Right renal cortex interstitium (tissue), 3 donors: ENCODE results near the gene MRPS35. TPM values are rescaled to one million over a fixed set of nuclear protein-coding genes. Genes with fewer than 3 reads are reported as not detected.

Source experiments
- DNase-seq, 3 donors: peaks; one replicate each; pipeline ENCODE4 v3.0.0-alpha.2; 2013; ENCODE audit warnings: low read depth in 3 of 3, low spot score in 2 of 3
- polyA plus RNA-seq, 3 donors: library from polyadenylated mRNA; unstranded; fragments of 120-200 nt; gene quantifications; one replicate each; pipeline ENCODE4 v1.2.1, GENCODE V29; 2013; ENCODE audit not compliant: insufficient read length in 3 of 3

The MRPS35 gene
- polyA plus RNA-seq, 3 donors, result 80.9 to 89.9 (median 87.3) TPM

DNA sequence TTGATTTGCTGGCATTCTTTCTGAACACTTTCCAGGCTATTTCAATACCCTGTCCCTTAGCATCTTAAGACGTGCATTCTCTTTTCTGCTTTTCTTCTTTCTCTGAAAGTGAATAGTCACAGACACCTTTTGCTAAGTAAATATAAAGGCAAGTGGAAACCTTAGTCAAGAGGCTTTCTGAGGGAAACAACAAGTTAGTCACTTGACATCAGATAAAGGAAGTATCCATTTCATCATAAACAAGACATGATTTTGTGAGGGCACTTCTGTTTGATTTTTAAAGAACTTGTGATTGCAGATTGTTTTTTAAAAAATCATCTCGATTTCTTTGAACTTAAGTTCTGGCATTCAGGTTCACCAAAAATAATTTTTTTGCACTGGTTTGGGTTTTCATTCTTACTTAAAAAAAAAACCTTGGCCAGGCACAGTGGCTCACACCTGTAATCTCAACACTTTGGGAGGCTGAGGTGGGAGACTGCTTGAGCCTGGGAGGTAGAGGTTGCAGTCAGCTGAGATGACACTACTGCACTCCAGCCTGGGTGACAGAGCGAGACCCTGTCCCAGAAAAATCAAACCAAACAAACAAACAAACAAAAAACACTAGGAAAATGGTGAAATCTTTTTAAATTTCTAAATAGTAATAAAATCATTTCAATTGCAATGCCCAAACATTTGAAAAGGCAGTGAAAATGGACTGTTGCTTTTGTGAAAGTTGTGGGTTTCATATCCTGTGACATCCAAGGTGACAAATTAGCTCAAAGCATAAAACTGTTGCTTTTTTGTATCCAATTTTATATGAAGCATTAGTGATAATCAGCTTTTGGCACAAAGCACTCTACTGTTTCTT lies 61.1 kb downstream of the MRPS35 start:
- DNase-seq, result no peak

DNA sequence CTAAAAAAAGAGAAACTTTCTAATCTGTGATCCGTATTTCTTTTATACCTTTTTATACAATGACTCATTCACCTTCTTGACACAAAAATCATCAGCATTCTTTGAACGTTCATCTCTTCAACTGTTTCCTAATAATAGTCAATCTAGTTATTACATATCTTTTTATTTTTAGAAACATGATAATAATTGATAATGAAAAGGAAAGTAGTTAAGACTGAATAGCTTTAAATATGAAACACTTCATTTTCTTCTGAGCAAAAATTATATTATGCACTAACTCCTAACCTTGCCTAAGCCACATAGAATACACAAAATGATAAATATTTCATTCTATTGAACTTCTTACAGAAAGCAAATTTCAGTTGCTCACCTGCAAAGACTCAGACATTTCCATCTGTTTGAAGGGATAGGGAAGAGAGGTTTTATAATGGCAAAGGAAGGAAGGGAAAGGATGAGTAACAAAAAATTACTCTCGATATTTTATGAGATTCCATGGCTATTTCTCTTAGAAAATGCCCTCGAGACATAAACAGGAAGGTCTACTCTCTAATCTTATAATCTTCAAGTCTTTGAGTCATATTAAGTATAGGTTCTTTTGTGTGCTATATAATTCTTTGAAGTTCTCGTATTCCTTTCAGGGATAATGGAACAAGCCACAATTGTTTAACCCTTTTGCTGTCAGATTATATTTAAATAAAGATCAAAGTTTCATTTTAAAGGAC lies 61.9 kb downstream of the MRPS35 start:
- no peak for DNase-seq

DNA sequence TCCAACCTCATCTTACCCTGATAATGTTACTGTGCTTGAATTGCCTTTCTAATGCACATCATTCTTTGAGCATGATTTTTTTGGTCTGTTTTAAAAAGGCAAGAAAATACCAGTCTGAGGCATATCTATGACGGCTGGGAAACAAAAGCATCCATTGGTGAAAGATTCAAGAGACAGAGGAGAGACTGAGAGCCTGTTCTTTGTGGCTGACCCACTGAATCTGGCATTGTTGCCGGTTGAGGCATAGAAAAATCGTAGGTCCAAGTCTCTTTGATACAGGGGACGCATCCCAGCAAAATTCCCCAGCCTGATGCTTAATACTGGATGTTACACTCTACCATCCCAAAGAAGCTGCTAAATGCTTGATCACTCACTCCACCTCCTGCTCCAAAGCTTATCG lies 66.5 kb downstream of the MRPS35 start:
- DNase-seq, result no peak

DNA sequence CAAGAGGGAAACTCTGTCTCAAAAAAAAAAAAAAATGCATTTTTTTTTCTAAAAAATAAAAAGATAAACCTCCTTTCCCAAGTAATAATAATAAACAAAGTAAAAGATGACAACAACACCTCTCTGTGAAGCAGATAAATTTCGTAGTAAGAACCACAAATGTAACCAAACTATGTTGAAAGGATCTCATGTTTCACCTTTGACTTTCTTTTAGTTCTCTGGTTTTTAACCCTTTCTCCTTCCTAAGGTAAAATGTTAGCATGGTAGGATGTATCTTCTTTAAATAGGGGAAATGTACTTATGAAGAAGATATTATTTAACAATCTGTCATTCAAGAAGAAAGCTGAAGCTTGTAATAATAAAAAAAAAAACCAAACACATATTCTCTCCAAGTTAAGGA lies 67.6 kb downstream of the MRPS35 start:
- no peak for DNase-seq

DNA sequence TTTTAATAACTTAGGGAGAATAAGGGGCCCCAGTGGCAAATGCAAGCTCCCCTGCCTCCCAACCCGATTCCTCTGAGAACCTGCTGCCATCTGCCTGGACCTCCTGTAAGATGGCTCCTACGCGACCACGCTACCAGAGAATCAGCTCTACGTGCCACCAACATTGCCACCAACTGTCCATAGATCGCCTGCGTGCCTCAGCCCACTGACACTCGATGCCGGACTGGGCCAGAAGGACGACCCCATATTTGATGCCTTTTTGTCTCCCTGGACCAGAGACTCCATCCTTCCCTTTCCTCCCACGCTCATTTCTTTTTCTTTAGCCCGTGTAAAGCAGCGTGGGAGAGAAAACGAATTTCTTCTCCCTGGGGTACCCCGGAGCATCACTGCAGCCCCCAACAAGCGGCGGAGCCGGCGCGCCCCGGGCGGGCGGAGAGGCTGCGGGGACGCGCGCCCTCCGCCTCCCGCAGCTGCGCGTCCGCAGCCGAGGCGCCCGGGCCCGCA lies 68.8 kb downstream of the MRPS35 start:
- DNase-seq, result peak; percentile 26 to 36 (median 32)

DNA sequence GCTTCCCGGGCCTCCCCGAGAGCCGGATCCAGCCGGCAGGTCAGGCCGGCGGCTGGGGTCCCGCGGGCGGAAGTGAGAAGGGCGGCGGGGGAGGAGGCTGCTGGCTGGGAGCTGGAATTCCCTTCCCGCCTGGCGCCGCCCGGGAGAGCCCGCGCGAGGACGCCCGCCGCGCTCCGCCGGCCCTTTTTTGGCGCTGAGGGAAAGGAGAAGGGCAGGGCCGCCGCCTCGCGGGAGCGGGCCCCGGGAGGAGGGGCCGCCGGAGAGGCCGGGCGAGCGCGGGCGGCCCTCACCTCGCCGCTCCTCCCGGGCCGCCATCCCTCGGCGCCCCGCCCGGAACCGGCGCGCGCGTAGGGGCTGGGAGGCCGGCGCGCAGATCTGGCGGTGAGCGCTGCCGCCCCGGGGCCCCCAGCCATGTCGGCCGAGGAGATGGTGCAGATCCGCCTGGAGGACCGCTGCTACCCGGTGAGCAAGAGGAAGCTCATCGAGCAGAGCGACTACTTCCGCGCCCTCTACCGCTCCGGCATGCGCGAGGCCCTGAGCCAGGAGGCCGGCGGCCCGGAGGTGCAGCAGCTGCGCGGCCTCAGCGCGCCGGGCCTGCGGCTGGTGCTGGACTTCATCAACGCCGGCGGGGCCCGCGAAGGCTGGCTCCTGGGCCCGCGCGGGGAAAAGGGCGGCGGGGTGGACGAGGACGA lies 69.4 kb downstream of the MRPS35 start, which contains the start of the genes KLHL42 and MANSC4:
Gene KLHL42 (plus strand): TSS at position 314 of the 692 bp plus-strand sequence. CDS start 98 bp downstream, at position 412.
Gene MANSC4 (minus strand): TSS at position 317 of the 692 bp plus-strand sequence. CDS start 8,960 bp downstream, outside the sequence.
- peak; percentile 47 to 60 (median 53) for DNase-seq

DNA sequence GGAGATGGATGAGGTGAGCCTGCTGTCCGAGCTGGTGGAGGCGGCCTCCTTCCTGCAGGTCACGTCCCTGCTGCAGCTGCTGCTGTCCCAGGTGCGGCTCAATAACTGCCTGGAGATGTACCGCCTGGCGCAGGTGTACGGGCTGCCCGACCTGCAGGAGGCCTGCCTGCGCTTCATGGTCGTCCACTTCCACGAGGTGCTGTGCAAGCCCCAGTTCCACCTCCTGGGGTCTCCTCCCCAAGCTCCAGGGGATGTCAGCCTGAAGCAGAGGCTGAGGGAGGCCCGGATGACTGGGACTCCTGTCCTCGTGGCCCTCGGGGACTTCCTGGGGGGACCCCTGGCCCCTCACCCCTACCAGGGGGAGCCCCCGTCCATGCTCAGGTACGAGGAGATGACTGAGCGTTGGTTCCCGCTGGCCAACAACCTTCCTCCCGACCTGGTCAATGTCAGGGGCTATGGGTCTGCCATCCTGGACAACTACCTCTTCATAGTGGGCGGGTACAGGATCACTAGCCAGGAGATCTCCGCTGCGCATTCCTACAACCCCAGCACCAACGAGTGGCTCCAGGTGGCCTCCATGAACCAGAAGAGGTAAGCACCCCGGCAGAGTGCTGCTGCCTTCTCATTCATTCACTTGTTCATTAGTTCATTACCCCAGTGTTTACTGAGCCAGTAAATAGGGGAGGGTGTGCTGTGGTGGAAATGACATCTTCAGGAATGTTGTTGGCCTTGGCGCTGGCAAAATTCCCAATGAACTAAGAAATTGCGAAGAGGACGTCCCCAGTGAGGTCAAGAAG lies 70.2 kb downstream of the MRPS35 start:
- DNase-seq, result peak in 2 of 3 donors; percentile 26 to 36

DNA sequence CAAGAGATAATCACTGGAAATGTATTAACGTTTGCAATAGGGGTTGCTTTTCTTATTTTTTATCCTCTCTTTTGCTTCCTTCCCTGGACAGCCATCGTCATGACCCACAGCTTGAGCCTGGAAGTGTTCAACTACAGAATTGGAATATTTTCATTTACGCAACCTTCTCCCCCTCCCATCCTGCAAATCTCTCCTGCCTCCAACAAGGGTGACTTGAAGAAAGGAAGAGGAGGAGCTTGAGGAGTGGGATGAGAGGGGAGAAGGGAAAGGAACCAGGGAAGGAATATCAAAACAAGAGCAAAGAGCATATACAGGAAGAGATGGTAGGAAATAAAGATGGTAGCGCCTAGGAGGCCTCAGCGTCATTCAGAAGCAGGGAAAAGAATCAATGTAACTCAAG lies 71.0 kb downstream of the MRPS35 start:
- DNase-seq, result no peak

DNA sequence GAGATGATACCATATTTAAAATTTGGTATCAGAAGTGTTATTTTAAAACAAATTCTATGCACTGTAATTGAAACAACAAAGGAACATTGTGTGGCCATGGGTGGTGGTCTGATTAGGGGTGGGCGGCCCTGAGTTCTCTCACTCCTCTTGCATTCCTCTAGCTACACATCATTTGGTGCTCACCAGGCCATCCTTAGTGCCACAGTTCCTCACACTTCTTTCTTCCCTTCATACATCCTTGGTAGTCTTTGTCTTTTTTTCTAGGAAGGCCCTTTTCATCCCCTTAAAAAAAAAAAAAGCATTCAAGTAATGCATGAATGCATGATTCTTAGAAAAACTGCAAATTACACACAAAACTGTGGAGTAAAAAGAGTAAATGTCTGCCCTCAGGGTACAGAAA lies 71.8 kb downstream of the MRPS35 start:
- no peak for DNase-seq

DNA sequence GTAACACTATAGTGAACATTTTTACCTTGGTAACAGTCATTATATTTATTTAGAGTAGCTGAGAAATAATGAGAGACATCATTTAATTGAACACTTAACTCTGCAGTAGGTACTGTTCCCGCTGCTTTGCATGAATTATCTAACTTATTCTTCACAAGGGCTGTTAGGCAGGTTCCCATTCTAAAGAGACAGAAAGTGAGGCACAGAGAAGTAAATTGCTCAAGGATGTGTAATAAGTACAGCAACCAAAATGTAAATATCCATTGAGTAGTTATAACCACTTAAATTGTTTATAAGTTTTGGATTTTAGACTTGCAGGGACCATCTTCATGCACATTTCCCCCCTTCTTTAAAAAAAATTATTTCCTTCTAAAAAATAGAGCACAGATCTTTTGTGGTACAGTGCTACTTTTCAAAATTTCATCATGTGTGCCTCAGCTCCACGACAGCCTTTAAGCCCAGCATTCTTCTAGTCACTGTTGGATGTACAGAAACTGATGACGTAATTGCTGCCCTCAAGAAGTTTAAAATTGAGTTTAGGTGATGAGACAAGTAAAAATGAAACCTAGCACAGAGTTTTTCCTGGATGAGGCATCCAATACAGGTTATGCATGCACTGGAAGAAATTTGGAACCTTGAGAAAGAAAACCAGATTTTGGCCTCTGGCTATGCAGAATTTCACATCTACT lies 75.4 kb downstream of the MRPS35 start:
- DNase-seq, result no peak

DNA sequence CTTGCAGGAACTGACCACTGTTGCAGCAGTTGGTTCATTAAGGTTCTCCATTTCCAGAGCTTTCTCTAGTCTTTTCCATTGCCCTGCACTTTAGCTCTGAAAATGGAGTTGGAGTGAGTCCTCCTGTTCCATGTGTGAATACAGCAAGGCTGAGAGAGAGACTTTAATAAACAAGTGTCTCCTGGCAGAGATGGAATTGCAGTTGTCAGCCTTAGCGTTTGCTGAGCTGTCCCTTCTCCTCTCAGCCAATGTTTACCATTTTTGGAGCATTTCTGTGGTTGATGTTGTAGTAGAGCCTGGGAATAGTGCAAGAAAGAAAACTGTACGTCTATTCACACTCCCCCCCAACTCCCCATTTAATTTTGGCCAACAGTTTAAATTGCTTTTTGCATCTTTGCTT lies 76.9 kb downstream of the MRPS35 start:
- no peak for DNase-seq

DNA sequence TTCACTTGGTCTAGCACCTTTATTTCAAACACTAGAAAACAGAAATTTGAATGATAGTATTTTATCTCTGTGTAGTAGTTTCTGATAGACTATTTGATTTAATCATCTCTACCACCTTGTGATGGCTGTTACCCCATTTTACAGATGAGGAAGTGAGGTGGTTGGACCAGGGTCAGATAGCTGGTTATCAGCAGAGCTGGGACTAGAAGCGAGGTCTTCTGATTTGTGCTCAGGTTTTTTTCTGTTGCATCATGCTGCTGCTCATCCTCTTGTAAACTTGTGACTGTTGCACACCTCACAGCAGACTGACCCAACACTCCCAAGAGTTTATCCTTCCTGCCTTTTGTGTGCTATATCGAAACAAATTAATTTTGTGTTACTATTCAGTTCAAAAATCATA lies 79.5 kb downstream of the MRPS35 start:
- no peak for DNase-seq

DNA sequence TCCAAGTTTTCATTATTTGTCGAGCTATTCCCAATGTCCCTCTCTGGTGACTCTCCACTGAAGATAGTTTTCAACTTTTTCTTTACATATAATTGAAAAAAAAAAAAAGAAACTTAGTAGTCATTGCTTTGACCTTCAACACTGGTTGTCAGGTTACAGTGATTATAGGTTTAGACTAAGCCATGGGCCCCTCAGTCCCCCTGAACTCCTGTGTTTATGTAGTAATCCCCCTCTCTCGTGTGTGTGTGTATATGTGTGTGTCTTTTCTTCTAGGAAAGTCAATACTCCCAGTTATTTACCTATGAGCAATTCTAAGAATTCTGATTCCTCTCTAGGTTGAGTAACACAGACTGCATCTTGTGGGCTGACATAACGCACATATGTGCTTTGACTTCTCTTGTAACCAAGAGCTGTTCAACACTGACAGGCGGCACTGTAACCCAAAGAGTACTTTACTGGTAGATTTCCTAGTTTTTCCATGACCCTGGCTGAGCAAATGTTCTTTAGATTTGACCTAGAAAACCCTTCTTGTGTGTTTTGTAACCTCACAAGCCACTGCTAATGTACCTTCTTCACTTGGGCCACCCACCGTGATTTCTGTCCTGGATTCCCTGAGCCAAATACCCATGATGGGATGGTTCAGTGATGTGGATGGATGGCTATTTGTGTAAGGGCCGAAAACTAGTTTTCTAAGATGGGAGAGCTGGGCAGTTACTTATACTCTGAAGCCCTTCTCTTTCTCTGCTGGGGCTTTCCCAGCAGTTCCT lies 84.4 kb downstream of the MRPS35 start:
- no peak for DNase-seq

DNA sequence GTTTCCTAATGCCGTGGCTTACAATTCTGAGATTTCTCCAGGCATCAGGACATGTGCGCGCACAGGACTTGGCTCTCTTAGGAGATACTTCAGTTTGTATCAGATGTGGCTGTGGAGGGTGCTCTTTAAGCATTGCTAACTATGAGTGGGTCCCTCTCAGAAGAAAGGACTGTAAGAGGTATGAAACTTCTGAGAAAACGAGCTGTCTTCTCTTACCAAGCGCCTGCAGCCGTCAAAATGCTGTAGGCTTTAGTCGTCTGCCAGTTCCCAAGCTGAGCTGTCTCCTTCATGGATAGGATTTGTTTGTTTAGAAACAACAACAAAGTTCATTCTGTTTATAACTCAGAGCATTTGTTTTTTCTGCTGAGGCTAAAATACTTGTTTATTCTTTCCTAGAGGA lies 85.5 kb downstream of the MRPS35 start:
- DNase-seq, result no peak

DNA sequence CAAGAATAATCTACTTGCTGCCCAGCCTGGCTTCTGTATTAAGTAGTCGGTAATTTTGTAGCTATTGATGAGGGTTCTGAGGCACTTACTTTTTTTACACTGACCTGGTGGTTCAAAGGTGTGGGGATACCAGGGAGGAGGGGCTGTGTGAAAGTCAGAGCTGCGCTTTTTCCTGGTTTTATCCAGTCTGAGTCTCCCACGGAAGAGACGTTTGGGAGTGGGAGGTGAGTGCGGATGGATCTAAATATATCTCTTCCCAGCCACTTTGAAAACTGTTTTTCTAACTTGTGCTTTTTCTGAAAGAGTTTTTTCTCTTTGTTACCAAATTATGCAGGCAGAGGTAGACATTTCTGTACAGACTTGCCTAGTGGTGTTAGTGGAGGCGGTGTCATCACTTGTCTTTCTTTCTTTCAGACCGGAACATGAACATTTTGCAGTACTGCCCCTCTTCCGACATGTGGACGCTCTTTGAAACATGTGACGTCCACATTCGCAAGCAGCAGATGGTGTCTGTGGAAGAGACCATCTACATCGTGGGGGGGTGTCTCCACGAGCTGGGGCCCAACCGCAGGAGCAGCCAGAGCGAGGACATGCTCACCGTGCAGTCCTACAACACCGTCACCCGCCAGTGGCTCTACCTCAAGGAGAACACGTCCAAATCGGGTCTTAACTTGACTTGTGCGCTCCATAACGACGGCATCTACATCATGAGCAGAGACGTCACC lies 86.8 kb downstream of the MRPS35 start:
- no peak for DNase-seq

DNA sequence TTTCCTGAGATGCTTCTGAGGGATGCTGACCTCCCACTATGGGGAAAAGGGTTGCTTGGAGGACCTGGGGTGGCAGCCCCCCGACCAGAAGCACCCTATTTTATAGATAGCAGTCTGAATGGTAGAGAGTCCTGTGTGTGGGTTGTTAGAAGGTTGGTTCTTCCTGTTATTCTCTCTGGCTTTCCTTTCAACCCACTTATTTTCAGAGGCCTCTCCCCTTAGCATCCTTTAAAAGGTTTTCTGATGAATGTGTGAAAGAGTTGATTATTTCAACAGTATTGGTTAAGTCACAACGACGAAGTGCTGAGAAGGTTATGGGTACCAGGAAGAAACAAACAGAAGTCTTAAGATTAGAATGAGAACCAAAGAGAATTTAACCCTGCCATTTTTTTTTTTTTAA lies 90.2 kb downstream of the MRPS35 start:
- DNase-seq, result no peak

DNA sequence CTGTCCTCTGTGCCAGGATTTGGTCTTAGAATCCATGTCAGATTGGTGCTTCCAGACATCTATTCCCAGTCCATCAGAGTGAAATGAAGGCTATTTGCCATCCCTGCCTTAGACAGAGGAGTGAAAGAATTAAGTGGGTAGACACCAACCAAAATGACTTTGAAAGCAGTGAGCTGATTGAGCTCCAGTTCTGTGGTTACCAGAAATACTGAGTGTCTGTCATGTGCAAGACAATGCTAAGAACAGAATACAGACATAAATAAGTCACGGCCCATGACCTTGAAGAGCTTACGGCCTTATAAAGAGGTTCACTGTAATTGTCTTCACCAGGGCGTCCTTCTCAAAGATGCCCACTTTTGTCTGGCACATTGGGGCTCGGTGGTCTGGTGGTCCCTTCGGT lies 91.0 kb downstream of the MRPS35 start:
- DNase-seq, result no peak

DNA sequence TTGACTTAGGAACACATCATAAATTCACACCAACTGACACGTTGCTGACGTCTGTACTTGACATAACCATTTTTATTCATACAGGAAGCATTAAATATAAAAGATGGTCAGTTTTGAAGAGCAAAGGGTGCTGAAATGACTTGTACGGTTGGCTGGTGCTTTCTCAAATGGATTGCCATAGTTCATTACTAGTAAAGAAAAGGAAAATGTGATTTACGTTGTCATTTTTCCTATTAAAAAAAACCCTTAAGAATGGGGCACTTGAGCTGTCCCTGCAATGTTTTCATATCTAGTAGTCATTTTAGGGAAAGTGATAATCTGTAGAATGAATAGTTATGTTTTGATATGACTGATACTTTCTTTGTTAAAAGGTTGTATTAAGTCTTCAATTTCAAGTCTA lies 91.9 kb downstream of the MRPS35 start:
- DNase-seq, result no peak
